ENCODE results near the gene IL26.

IL26 gene

GRCh38 chr12:68203460-68203875 lies 22.1 kb downstream of the IL26 start (continued):
- TF ChIP-seq ZBTB49 (tag by site-specific recombination; IDR thresholded peaks at IDR 0.05; ENCODE audit: low read depth) (no peak), PRDM6 (tag by site-specific recombination; IDR thresholded peaks at IDR 0.05) (0 out of 2 replicates have a peak, but pooled peaks have one; percentile 30), ZNF776 (tag by site-specific recombination; IDR thresholded peaks at IDR 0.05; ENCODE audit: borderline replicate concordance) (no peak), HOXC10 (CRISPR knock-in tag; IDR thresholded peaks at IDR 0.05) (no peak), ZNF132 (tag by site-specific recombination; IDR thresholded peaks at IDR 0.05; ENCODE audit: borderline replicate concordance) (no peak), ZNF610 (tag by site-specific recombination; IDR thresholded peaks at IDR 0.05; ENCODE audit: borderline replicate concordance) (no peak), ZBTB11 (tag by site-specific recombination; conservative IDR thresholded peaks at IDR 0.05; ENCODE audit: low read depth) (no peak)

GRCh38 chr12:68200854-68201253 lies 24.8 kb downstream of the IL26 start:
- H3K27ac ChIP-seq (ENCODE audit: extremely low read depth, low read depth, low read length), result no peak overlapping the region
- peaks cover 8% of the 10 kb centered on the region; the same call in 1 of the 2 replicates for H3K4me1 ChIP-seq (ENCODE audit: control insufficient read depth, insufficient read depth, low read length)
- TF ChIP-seq ZBTB20 (tag by site-specific recombination; IDR thresholded peaks at IDR 0.05) (no peak), KLF1 (tag by site-specific recombination; IDR thresholded peaks at IDR 0.05) (no peak), ZNF623 (tag by site-specific recombination; IDR thresholded peaks at IDR 0.05) (no peak)
- no peaks in the 10 kb centered on the region for H3K36me3 ChIP-seq (ENCODE audit: control insufficient read depth in 2 of 2, insufficient read depth in 1 of 2, low read length in 2 of 2)
- H3K9me3 ChIP-seq (ENCODE audit: control insufficient read depth, insufficient read depth, low read depth, low read length), result no peaks in the 10 kb centered on the region
- H3K4me3 ChIP-seq (ENCODE audit: low read depth, low read length), result no peak overlapping the region
- ChIA-PET POLR2A (no interaction called here), CTCF (interaction anchor here (0.6 kb wide), 1 partner anchor 136 kb away, joined by 3 read pairs; no protein-coding TSS in a partner anchor)

GRCh38 chr12:68199127-68199526 lies 26.5 kb downstream of the IL26 start:
- no peak for TF ChIP-seq ZNF521 (tag by site-specific recombination; IDR thresholded peaks at IDR 0.05)
- TF ChIP-seq ZBTB48 (tag by site-specific recombination; IDR thresholded peaks at IDR 0.05), result no peak
- TF ChIP-seq ZNF426 (tag by site-specific recombination; IDR thresholded peaks at IDR 0.05), result no peak
- no peak for TF ChIP-seq ZNF324 (tag by site-specific recombination; IDR thresholded peaks at IDR 0.05)
- TF ChIP-seq ATF2 (tag by site-specific recombination; IDR thresholded peaks at IDR 0.05; ENCODE audit: low read depth), result no peak
- no peak for TF ChIP-seq ZBTB44 (tag by site-specific recombination; IDR thresholded peaks at IDR 0.05)
- TF ChIP-seq ZNF776 (tag by site-specific recombination; IDR thresholded peaks at IDR 0.05; ENCODE audit: borderline replicate concordance), result no peak
- TF ChIP-seq ZNF626 (tag by site-specific recombination; IDR thresholded peaks at IDR 0.05), result no peak
- no peak for TF ChIP-seq YY1 (tag by site-specific recombination; IDR thresholded peaks at IDR 0.05)
- H3K4me3 ChIP-seq (ENCODE audit: low read depth, low read length), result no peak overlapping the region
- no peaks in the 10 kb centered on the region for H3K36me3 ChIP-seq (ENCODE audit: control insufficient read depth in 2 of 2, insufficient read depth in 1 of 2, low read length in 2 of 2)
- CTCF ChIA-PET, result no interaction called here
- peaks cover 8% of the 10 kb centered on the region; the same call in 1 of the 2 replicates for H3K4me1 ChIP-seq (ENCODE audit: control insufficient read depth, insufficient read depth, low read length)
- POLR2A ChIA-PET, result no interaction called here
- H3K9me3 ChIP-seq (ENCODE audit: control insufficient read depth, insufficient read depth, low read depth, low read length), result no peaks in the 10 kb centered on the region
- no peak overlapping the region for H3K27ac ChIP-seq (ENCODE audit: extremely low read depth, low read depth, low read length)
